Hepatocyte (in vitro differentiated cells): ENCODE measurements around the gene PPIA. TPM values are rescaled to one million over a fixed set of nuclear protein-coding genes. Genes with fewer than 3 reads are reported as not detected.

Source experiments
- DNase-seq: peaks from one replicate; pipeline ENCODE4 v3.0.0-alpha.2; 2016; ENCODE audit warnings: low spot score
- H2AFZ ChIP-seq: fragments of 200-600 bp; sonication (generic); 2 replicates; pipeline ENCODE4 v1.6.0; 2016; ENCODE audit warnings: antibody characterized with exemption, mild to moderate bottlenecking
- H3K27ac ChIP-seq: fragments of 200-600 bp; sonication (generic); 2 replicates; pipeline ENCODE4 v1.5.1; 2016; ENCODE audit warnings: mild to moderate bottlenecking
- H3K27me3 ChIP-seq: fragments of 200-600 bp; sonication (generic); 2 replicates; pipeline ENCODE4 v1.6.1; 2016
- H3K36me3 ChIP-seq: fragments of 200-600 bp; sonication (generic); replicated peaks from 2 replicates; pipeline ENCODE4 v1.5.1; 2016; ENCODE audit warnings: low read depth; ENCODE audit not compliant: insufficient read depth
- H3K4me1 ChIP-seq: fragments of 200-600 bp; sonication (generic); 2 replicates; pipeline ENCODE4 v1.5.1; 2016; ENCODE audit warnings: mild to moderate bottlenecking, moderate library complexity; ENCODE audit not compliant: insufficient read depth
- H3K4me2 ChIP-seq: fragments of 200-600 bp; sonication (generic); 2 replicates; pipeline ENCODE4 v1.6.0; 2016
- H3K4me3 ChIP-seq: fragments of 200-600 bp; sonication (generic); 2 replicates; pipeline ENCODE4 v1.5.1; 2016; ENCODE audit warnings: mild to moderate bottlenecking
- H3K79me2 ChIP-seq: fragments of 200-600 bp; sonication (generic); 2 replicates; pipeline ENCODE4 v1.6.0; 2017; ENCODE audit warnings: mild to moderate bottlenecking
- H3K9me2 ChIP-seq: fragments of 200-600 bp; sonication (generic); replicated peaks from 2 replicates; pipeline ENCODE4 v1.6.0; 2017; ENCODE audit warnings: mild to moderate bottlenecking; ENCODE audit not compliant: insufficient read depth
- H3K9me3 ChIP-seq: fragments of 200-600 bp; sonication (generic); 2 replicates; pipeline ENCODE4 v1.5.1; 2016; ENCODE audit warnings: low read depth, mild to moderate bottlenecking
- H4K20me1 ChIP-seq: fragments of 200-600 bp; sonication (generic); 2 replicates; pipeline ENCODE4 v1.6.0; 2016; ENCODE audit warnings: mild to moderate bottlenecking; ENCODE audit not compliant: insufficient read depth, poor library complexity, severe bottlenecking
- CTCF ChIP-seq: fragments of 200-600 bp; sonication (generic); IDR thresholded peaks from 2 replicates; pipeline ENCODE4 v1.5.1; 2016; ENCODE audit warnings: antibody characterized with exemption, mild to moderate bottlenecking; ENCODE audit not compliant: poor library complexity
- EZH2 ChIP-seq: fragments of 200-600 bp; sonication (generic); IDR thresholded peaks from 2 replicates; pipeline ENCODE4 v1.6.1; 2016; ENCODE audit warnings: antibody characterized with exemption, mild to moderate bottlenecking, borderline replicate concordance
- EZH2phosphoT487 ChIP-seq: fragments of 200-600 bp; sonication (generic); IDR thresholded peaks from one replicate; pipeline ENCODE4 v1.6.1; 2018; ENCODE audit warnings: antibody characterized with exemption, mild to moderate bottlenecking, low read depth, moderate library complexity; ENCODE audit not compliant: unreplicated experiment, severe bottlenecking
- WGBS: methylation state at CpG from one replicate; pipeline ENCODE4 v1.1.6; 2016; ENCODE audit warnings: low lambda C conversion rate; ENCODE audit errors: missing lambda C conversion rate; 5-methylcytosine and 5-hydroxymethylcytosine counted together
- polyA plus RNA-seq: library from polyadenylated mRNA; unstranded; fragments of >200 nt; fragmentation: Nextera tagmentation; extraction: Ambion mirVana; gene quantifications from 2 replicates; pipeline ENCODE4 v1.2.1, GENCODE V29; 2016
- total RNA-seq: library from RNA; depleted of rRNA; stranded (reverse); fragments of >200 nt; gene quantifications from 2 replicates; pipeline ENCODE4 v1.2.3, GENCODE V29; 2014

The PPIA gene
- total and polyA plus RNA-seq, 2 experiments from 2014 or later = 2,123 to 2,189 TPM

- no peak for DNase-seq
- no peaks in the 10 kb centered on the region for H3K9me2 ChIP-seq
- H3K36me3 ChIP-seq = no peaks in the 10 kb centered on the region
- 96% methylated on average over 16 of the region's 17 CpGs for WGBS
- no peak overlapping the region for H3K27ac ChIP-seq
- peaks cover 29% of the 10 kb centered on the region for H3K4me1 ChIP-seq
- TF ChIP-seq EZH2phosphoT487 (no peak), EZH2 (no peak)
- no peaks in the 10 kb centered on the region for H3K79me2 ChIP-seq
- no peaks in the 10 kb centered on the region for H3K9me3 ChIP-seq
- no peak overlapping the region for H2AFZ ChIP-seq
- H3K27me3 ChIP-seq = no peaks in the 10 kb centered on the region
- H3K4me2 ChIP-seq = no peak overlapping the region
- no peak overlapping the region for H3K4me3 ChIP-seq
- no peaks in the 10 kb centered on the region for H4K20me1 ChIP-seq
Observed at GRCh38 chr7:44765579-44766415, 30.7 kb upstream of the PPIA start.

DNA sequence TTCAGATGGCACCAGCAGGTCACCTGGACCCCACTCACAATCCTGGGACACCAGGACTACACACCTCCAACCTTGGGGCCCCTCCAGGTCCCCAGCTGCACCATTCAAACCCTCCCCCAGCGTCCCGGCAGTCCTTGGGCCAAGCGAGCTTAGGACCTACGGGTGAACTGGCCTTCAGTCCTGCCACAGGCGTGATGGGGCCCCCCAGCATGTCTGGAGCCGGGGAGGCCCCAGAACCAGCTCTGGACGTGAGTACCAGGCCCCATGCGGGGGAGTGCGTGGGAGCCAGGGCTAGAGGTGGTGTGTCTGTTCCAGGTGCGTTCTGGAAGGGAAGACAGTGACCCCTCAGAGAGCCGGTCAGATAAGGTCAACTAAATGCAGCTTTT lies 30.1 kb upstream of the PPIA start:
- Histone ChIP-seq H3K4me2 (no peak overlapping the region), H3K36me3 (no peaks in the 10 kb centered on the region), H3K79me2 (no peaks in the 10 kb centered on the region), H4K20me1 (no peaks in the 10 kb centered on the region), H3K4me1 (peaks cover 29% of the 10 kb centered on the region), H3K27me3 (no peaks in the 10 kb centered on the region), H3K4me3 (no peak overlapping the region), H3K9me2 (no peaks in the 10 kb centered on the region), H3K9me3 (no peaks in the 10 kb centered on the region), H2AFZ (no peak overlapping the region), H3K27ac (no peak overlapping the region)
- 97% methylated on average over 11 of the region's 11 CpGs for WGBS
- TF ChIP-seq CTCF (no peak), EZH2phosphoT487 (no peak), EZH2 (no peak)
- no peak for DNase-seq

DNA sequence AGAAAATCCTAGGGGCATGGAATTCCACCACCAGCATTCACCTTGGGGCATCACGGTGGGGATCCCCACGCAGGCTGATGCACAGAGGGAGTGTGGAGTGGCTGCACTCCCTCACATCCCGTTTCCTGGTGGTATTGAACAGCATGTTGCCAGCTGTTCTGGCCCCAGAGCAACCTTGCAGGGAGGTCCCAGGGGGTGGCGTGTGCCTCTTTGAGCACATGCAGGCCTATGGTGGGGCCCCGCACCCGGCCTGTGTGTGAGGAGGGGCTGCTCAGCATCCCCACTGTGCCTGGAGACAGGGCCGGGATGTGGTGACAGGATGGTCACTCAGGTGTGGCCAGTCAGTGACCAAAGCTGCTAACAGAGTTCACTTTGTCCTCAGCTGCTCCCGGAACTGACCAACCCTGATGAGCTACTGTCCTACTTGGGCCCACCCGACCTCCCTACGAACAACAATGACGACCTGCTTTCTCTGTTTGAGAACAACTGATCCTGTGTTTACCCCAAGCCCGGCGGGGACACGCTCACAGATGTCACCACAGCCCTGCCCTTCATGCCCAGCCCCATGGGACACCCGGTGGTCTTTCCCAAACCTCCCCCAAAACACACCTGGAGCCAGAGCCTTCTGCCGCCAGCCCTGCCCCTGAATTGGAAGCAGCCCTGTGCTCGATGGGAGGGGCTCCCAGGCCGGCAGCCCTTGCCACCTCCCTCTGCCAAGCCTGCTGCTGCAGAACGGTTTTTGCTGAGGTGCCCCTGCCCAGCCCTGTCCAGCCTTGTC lies 29.2 kb upstream of the PPIA start:
- no peak overlapping the region for H3K4me3 ChIP-seq
- H4K20me1 ChIP-seq = no peaks in the 10 kb centered on the region
- H3K36me3 ChIP-seq = no peaks in the 10 kb centered on the region
- H2AFZ ChIP-seq = no peak overlapping the region
- peak overlapping the region; percentile 52 for H3K4me2 ChIP-seq
- no peak for DNase-seq
- peaks cover 29% of the 10 kb centered on the region for H3K4me1 ChIP-seq
- no peaks in the 10 kb centered on the region for H3K27me3 ChIP-seq
- peak overlapping the region; percentile 87 for H3K27ac ChIP-seq
- no peaks in the 10 kb centered on the region for H3K79me2 ChIP-seq
- no peaks in the 10 kb centered on the region for H3K9me3 ChIP-seq
- H3K9me2 ChIP-seq = no peaks in the 10 kb centered on the region
- TF ChIP-seq CTCF = no peak
- TF ChIP-seq EZH2phosphoT487 = no peak
- TF ChIP-seq EZH2 = no peak
- 92% methylated on average over 19 of the region's 19 CpGs for WGBS
